OCI-LY1 (cell line): ENCODE data around the gene CDKN2B.
"Not testable (repeated sequence)": the region's sequence is repeated elsewhere in the genome, so short reads cannot be mapped to it uniquely, and the experiment has no call there.

Source experiments
- EZH2 ChIP-seq: fragments of 200-600 bp; sonication (generic), shearing (Covaris generic); IDR thresholded peaks from 2 replicates; pipeline ENCODE4 v1.8.0; 2017; ENCODE audit warnings: borderline replicate concordance, mixed run types, mild to moderate bottlenecking, antibody characterized with exemption, low read length, moderate library complexity, mixed read lengths
- TF ChIP-seq, protein P1 (sequence below): fragments of 200-600 bp; sonication (generic), shearing (Covaris generic); IDR thresholded peaks from 2 replicates; pipeline ENCODE4 v1.5.1; 2017; ENCODE audit warnings: mild to moderate bottlenecking, antibody characterized with exemption, low read length, moderate library complexity, mixed read lengths

DNA sequence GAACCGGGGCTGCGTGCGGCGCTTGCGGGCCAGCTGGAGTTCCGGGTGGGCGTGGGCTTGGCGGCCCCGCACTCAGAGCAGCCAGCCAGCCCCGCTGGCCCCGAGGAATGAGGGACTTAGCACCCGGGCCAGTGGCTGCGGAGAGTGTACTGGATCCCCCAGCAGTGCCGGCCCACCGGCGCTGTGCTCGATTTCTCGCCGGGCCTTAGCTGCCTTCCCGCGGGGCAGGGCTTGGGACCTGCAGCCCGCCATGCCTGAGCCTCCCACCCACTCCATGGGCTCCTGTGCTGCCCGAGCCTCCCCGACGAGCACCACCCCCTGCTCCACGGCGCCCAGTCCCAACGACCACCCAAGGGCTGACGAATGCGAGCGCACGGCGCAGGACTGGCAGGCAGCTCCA lies 49.8 kb downstream of the CDKN2B start:
- TF ChIP-seq, protein P1, sequence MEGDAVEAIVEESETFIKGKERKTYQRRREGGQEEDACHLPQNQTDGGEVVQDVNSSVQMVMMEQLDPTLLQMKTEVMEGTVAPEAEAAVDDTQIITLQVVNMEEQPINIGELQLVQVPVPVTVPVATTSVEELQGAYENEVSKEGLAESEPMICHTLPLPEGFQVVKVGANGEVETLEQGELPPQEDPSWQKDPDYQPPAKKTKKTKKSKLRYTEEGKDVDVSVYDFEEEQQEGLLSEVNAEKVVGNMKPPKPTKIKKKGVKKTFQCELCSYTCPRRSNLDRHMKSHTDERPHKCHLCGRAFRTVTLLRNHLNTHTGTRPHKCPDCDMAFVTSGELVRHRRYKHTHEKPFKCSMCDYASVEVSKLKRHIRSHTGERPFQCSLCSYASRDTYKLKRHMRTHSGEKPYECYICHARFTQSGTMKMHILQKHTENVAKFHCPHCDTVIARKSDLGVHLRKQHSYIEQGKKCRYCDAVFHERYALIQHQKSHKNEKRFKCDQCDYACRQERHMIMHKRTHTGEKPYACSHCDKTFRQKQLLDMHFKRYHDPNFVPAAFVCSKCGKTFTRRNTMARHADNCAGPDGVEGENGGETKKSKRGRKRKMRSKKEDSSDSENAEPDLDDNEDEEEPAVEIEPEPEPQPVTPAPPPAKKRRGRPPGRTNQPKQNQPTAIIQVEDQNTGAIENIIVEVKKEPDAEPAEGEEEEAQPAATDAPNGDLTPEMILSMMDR = not testable (repeated sequence)
- TF ChIP-seq EZH2 = not testable (repeated sequence)
